RWPE1 (cell line): ENCODE data around the gene KIAA0040.

Experiments used
- CTCF ChIA-PET: fragments of 350-600 bp; sonication (Branson Sonifier 250); formaldehyde crosslinking; extraction: SDS; loops from one replicate; lab custom pipeline; 2021; lab: Yijun Ruan, JAX
- POLR2A ChIA-PET: fragments of 400-600 bp; formaldehyde crosslinking; extraction: SDS; loops from one replicate; lab custom pipeline; 2020; ENCODE audit warnings: antibody characterized with exemption; ENCODE audit not compliant: low non-redundant PET; lab: Yijun Ruan, JAX
- DNase-seq: peaks from one replicate; pipeline ENCODE4 v3.0.0; 2012; ENCODE audit warnings: low spot score
- H3K27ac ChIP-seq: fragments of 450-650 bp; 2 replicates; pipeline ENCODE4 v1.5.1; 2017
- CTCF ChIP-seq: fragments of 450-650 bp; conservative IDR thresholded peaks from 2 replicates; pipeline ENCODE4 v1.5.1; 2017; ENCODE audit warnings: low read depth, mild to moderate bottlenecking

The KIAA0040 gene

GRCh38 chr1:175133673-175134435 lies 58.7 kb downstream of the KIAA0040 start:
- ChIA-PET POLR2A (no interaction called here), CTCF (no interaction called here)
- no peak for DNase-seq
- no peak for TF ChIP-seq CTCF
- H3K27ac ChIP-seq, result no peak overlapping the region

GRCh38 chr1:175132436-175132835 lies 60.1 kb downstream of the KIAA0040 start:
- H3K27ac ChIP-seq, result no peak overlapping the region
- TF ChIP-seq CTCF, result no peak
- ChIA-PET POLR2A (no interaction called here), CTCF (interaction anchor here (0.9 kb wide), 1 partner anchor 12 kb away, joined by 4 read pairs; no protein-coding TSS in a partner anchor)
- DNase-seq, result no peak

GRCh38 chr1:175131095-175131494 lies 61.5 kb downstream of the KIAA0040 start:
- CTCF ChIA-PET, result interaction anchor here (0.6 kb wide), 1 partner anchor 823 kb away, joined by 3 read pairs; no protein-coding TSS in a partner anchor
- no peak for DNase-seq
- no peak for TF ChIP-seq CTCF
- POLR2A ChIA-PET, result no interaction called here
- H3K27ac ChIP-seq, result no peak overlapping the region

- no peak for TF ChIP-seq CTCF
- no peak overlapping the region for H3K27ac ChIP-seq
- POLR2A ChIA-PET, result no interaction called here
- DNase-seq, result no peak
- CTCF ChIA-PET, result no interaction called here
These were observed 61.9 kb downstream of the KIAA0040 start for GRCh38 chr1:175130649-175131045.

- ChIA-PET CTCF (no interaction called here), POLR2A (no interaction called here)
- no peak overlapping the region for H3K27ac ChIP-seq
- DNase-seq, result no peak
- no peak for TF ChIP-seq CTCF
These were observed 62.5 kb downstream of the KIAA0040 start for GRCh38 chr1:175129997-175130648.

- DNase-seq, result no peak
- POLR2A ChIA-PET, result no interaction called here
- TF ChIP-seq CTCF, result no peak
- CTCF ChIA-PET, result no interaction called here
- H3K27ac ChIP-seq, result no peak overlapping the region
These were observed 63.0 kb downstream of the KIAA0040 start for GRCh38 chr1:175129644-175129996.
